HepG2 (cell line): Measurements from ENCODE around the gene PYY. TPM values are rescaled to one million over a fixed set of nuclear protein-coding genes. Genes with fewer than 3 reads are reported as not detected.
A peak's percentile ranks its signal among the peaks of the same experiment; 100 is the strongest.

Experiments
- ATAC-seq: fragments of 200-7000 bp; cut with Tn5 transposase; 3 replicates; pipeline ENCODE4 v1.9.1; 2020; ENCODE audit warnings: mild to moderate bottlenecking, moderate library complexity
- BruUV-seq: library from RNA; stranded (reverse); fragments of 400-500 nt; replicated peaks from 2 replicates; lab custom pipeline; 2021; lab: Mats Ljungman, UMichigan
- CTCF ChIA-PET: fragments of 300-600 bp; formaldehyde crosslinking; extraction: SDS; loops from one replicate; lab custom pipeline; 2021; ENCODE audit warnings: low total read pairs, inconsistent platforms, low intra/inter-chr PET ratio; lab: Yijun Ruan, JAX
- POLR2A ChIA-PET: fragments of 350-600 bp; sonication (Branson Sonifier 250); formaldehyde crosslinking; loops from one replicate; lab custom pipeline; 2020; ENCODE audit warnings: antibody characterized with exemption, inconsistent platforms; lab: Yijun Ruan, JAX
- DNase-seq: peaks from one replicate; pipeline ENCODE4 v3.0.0-alpha.2; 2015; ENCODE audit warnings: low spot score
- FAIRE-seq: peaks from 3 replicates; lab custom pipeline; 2011; peaks lifted over from hg19 to GRCh38; lab: Jason Lieb, UNC
- H2AFZ ChIP-seq: one replicate; pipeline ENCODE4 v1.6.1; 2011; ENCODE audit warnings: low read length, inconsistent platforms
- H3K27ac ChIP-seq: fragments of 300-600 bp; 3 replicates; pipeline ENCODE4 v1.8.0; 2011; ENCODE audit warnings: mixed run types, mild to moderate bottlenecking, mixed read lengths, low read length, inconsistent platforms; ENCODE audit not compliant: insufficient read depth; ENCODE audit errors: extremely low read length
- H3K27me3 ChIP-seq, 2 experiments: fragments of 200-600 bp in 1 of 2; 2 replicates in 1 of 2; 3 replicates in 1 of 2; pipeline versions ENCODE4 v1.6.0 to v1.8.0; 2011; ENCODE audit warnings: low read length in 2 of 2, mild to moderate bottlenecking in 2 of 2, moderate library complexity in 2 of 2, inconsistent platforms in 1 of 2; ENCODE audit not compliant: insufficient read depth in 2 of 2, control insufficient read depth in 1 of 2
- H3K36me3 ChIP-seq, 2 experiments: fragments of 200-600 bp in 1 of 2; replicated peaks in 1 of 2; 2 replicates in 1 of 2; 3 replicates in 1 of 2; pipeline versions ENCODE4 v1.5.1 to v1.8.0; 2011; ENCODE audit warnings: low read length in 2 of 2, inconsistent platforms in 1 of 2; ENCODE audit not compliant: insufficient read depth in 2 of 2, control insufficient read depth in 1 of 2
- H3K4me1 ChIP-seq: 2 replicates; pipeline ENCODE4 v1.5.1; 2012; ENCODE audit warnings: low read length, inconsistent platforms; ENCODE audit not compliant: insufficient read depth
- H3K4me2 ChIP-seq: 2 replicates; pipeline ENCODE4 v1.6.0; 2011; ENCODE audit warnings: low read depth, low read length, inconsistent platforms
- H3K4me3 ChIP-seq, 3 experiments: fragments of 200-600 bp in 1 of 3; sonication (generic), shearing (Covaris generic) in 1 of 3; replicated peaks in 1 of 3; 2 replicates each; pipeline ENCODE4 v1.5.1; 2011 to 2016; ENCODE audit warnings: low read length in 3 of 3, inconsistent platforms in 2 of 3, low read depth in 2 of 3, mild to moderate bottlenecking in 2 of 3, control low read depth in 1 of 3, mixed read lengths in 1 of 3; ENCODE audit not compliant: insufficient read depth in 1 of 3
- H3K79me2 ChIP-seq: one replicate; pipeline ENCODE4 v1.6.1; 2011; ENCODE audit warnings: low read length, inconsistent platforms; ENCODE audit not compliant: insufficient read depth
- H3K9ac ChIP-seq: 2 replicates; pipeline ENCODE4 v1.6.0; 2011; ENCODE audit warnings: mild to moderate bottlenecking, low read depth, low read length, inconsistent platforms; ENCODE audit not compliant: insufficient read depth
- H3K9me3 ChIP-seq: 2 replicates; pipeline ENCODE4 v1.5.1; 2012; ENCODE audit warnings: mild to moderate bottlenecking, low read length
- H4K20me1 ChIP-seq: 2 replicates; pipeline ENCODE4 v1.6.0; 2011; ENCODE audit warnings: inconsistent platforms, mild to moderate bottlenecking, low read length, moderate library complexity; ENCODE audit not compliant: insufficient read depth
- CCDC6 ChIP-seq: sonication (generic); formaldehyde crosslinking; IDR thresholded peaks from 2 replicates; pipeline ENCODE4 v1.8.1; 2022; ENCODE audit warnings: mild to moderate bottlenecking, missing genetic modification reagents, moderate library complexity
- CHCHD3 ChIP-seq: sonication (generic); formaldehyde crosslinking; IDR thresholded peaks from 2 replicates; pipeline ENCODE4 v1.8.0; 2022; ENCODE audit warnings: mild to moderate bottlenecking, missing genetic modification reagents, moderate library complexity
- HOXA9 ChIP-seq: sonication (generic); formaldehyde crosslinking; IDR thresholded peaks from 2 replicates; pipeline ENCODE4 v1.8.1; 2022; ENCODE audit warnings: missing genetic modification reagents, mild to moderate bottlenecking, moderate library complexity, borderline replicate concordance
- KDM5B ChIP-seq: sonication (generic); formaldehyde crosslinking; IDR thresholded peaks from 2 replicates; pipeline ENCODE4 v1.4.0; 2020; ENCODE audit warnings: missing genetic modification reagents, mild to moderate bottlenecking, borderline replicate concordance
- NCOA1 ChIP-seq: sonication (generic); formaldehyde crosslinking; IDR thresholded peaks from 2 replicates; pipeline ENCODE4 v1.9.0; 2021; ENCODE audit warnings: missing genetic modification reagents
- SALL2 ChIP-seq: sonication (generic); formaldehyde crosslinking; IDR thresholded peaks from 2 replicates; pipeline ENCODE4 v1.8.1; 2023; ENCODE audit warnings: mild to moderate bottlenecking, missing genetic modification reagents, inconsistent platforms
- XRCC5 ChIP-seq: fragments of 200-400 bp; formaldehyde crosslinking; optimal IDR thresholded peaks from 2 replicates; pipeline ENCODE3; 2017; ENCODE audit warnings: mild to moderate bottlenecking, low read length
- ZC3H13 ChIP-seq: sonication (generic); formaldehyde crosslinking; IDR thresholded peaks from 2 replicates; pipeline ENCODE4 v1.8.1; 2023; ENCODE audit warnings: mild to moderate bottlenecking, missing genetic modification reagents, moderate library complexity
- ZMYM2 ChIP-seq: sonication (generic); formaldehyde crosslinking; IDR thresholded peaks from 2 replicates; pipeline ENCODE4 v1.8.0; 2022; ENCODE audit warnings: mild to moderate bottlenecking, missing genetic modification reagents
- ZMYM3 ChIP-seq: sonication (generic); formaldehyde crosslinking; IDR thresholded peaks from 2 replicates; pipeline ENCODE4 v1.5.1; 2020; ENCODE audit warnings: mild to moderate bottlenecking, missing genetic modification reagents
- ZNF17 ChIP-seq: sonication (generic); formaldehyde crosslinking; IDR thresholded peaks from 2 replicates; pipeline ENCODE4 v1.5.0; 2020; ENCODE audit warnings: mild to moderate bottlenecking, missing genetic modification reagents
- ZNF274 ChIP-seq: sonication (generic); formaldehyde crosslinking; IDR thresholded peaks from 2 replicates; pipeline ENCODE4 v1.5.1; 2020; ENCODE audit warnings: mild to moderate bottlenecking, missing genetic modification reagents
- ZNF343 ChIP-seq: sonication (generic); formaldehyde crosslinking; IDR thresholded peaks from 2 replicates; pipeline ENCODE4 v1.4.0; 2020; ENCODE audit warnings: mild to moderate bottlenecking, missing genetic modification reagents
- ZNF407 ChIP-seq: sonication (generic); formaldehyde crosslinking; IDR thresholded peaks from one replicate; pipeline ENCODE4 v1.5.1; 2020; ENCODE audit warnings: mild to moderate bottlenecking, missing genetic modification reagents; ENCODE audit errors: not compliant biosample characterization
- WGBS: methylation state at CpG from one replicate; pipeline ENCODE4 v1.1.6; 2017; ENCODE audit warnings: low lambda C conversion rate; 5-methylcytosine and 5-hydroxymethylcytosine counted together
- in situ Hi-C: cut with HindIII; loops from 2 replicates; pipeline ENCODE4 v1.10.0; 2017; ENCODE audit warnings: low pct_unique_long_range_greater_than_20kb; ENCODE audit not compliant: extremely low pct_ligation_motif_present
- intact Hi-C: fragments of 100-400 bp; cut with micrococcal nuclease; formaldehyde crosslinking; loops from one replicate; pipeline ENCODE4 v1.10.0; 2022; ENCODE audit not compliant: unreplicated experiment
- polyA plus RNA-seq, 8 experiments: library from polyadenylated mRNA; depleted of rRNA in 3 of 8; stranded (reverse) in 7 of 8; unstranded in 1 of 8; fragments of >200 nt; fragmentation: Illumina TruSeq in 4 of 8; extraction: Trizol in 4 of 8; gene quantifications; 2 replicates each; pipeline versions ENCODE4 v1.2.1 to v1.2.3, GENCODE V29; 2011 to 2016; ENCODE audit warnings: low read depth in 4 of 8, missing spikeins in 1 of 8, mixed read lengths in 1 of 8; ENCODE audit not compliant: insufficient read depth in 1 of 8
- total RNA-seq, 5 experiments: library from RNA; depleted of rRNA; stranded (reverse); fragments of >200 nt; fragmentation: Illumina TruSeq; extraction: Trizol; gene quantifications; 2 replicates each; pipeline ENCODE4 v1.2.3, GENCODE V29; 2016; ENCODE audit warnings: low read depth in 1 of 5
- TF ChIP-seq, protein P1 (sequence below): sonication (generic); formaldehyde crosslinking; IDR thresholded peaks from 2 replicates; pipeline ENCODE4 v1.8.0; 2023; ENCODE audit warnings: mild to moderate bottlenecking, missing genetic modification reagents

Gene PYY
- total and polyA plus RNA-seq, 2 of the 13 experiments (the other 11 are each of a cell fraction or from before 2014, with no cell fraction given), result 0.25 TPM; not detected in 1

- Histone ChIP-seq H3K4me2 (peak within 1 kb of the TSS; percentile 63), H3K9ac (peak within 1 kb of the TSS; percentile 4; the same call in 1 of the 2 replicates), H3K27me3 (peaks cover 18 to 84% of the 10 kb centered on the region in 2 experiments), H4K20me1 (peaks cover 2% of the 10 kb centered on the region; the same call in 1 of the 2 replicates), H3K4me3 (peak within 1 kb of the TSS; percentile 48 to 69 (median 60); a peak in 5 of 6 replicates), H2AFZ (no peak within 1 kb of the TSS), H3K4me1 (peaks cover 29% of the 10 kb centered on the region), H3K79me2 (no peaks in the 10 kb centered on the region), H3K36me3 (no peaks in the 10 kb centered on the region), H3K27ac (no peak within 1 kb of the TSS), H3K9me3 (no peaks in the 10 kb centered on the region)
- peak; percentile 20 for DNase-seq
- peak; percentile 72 for ATAC-seq
- 4% methylated on average over 32 of the region's 36 CpGs for WGBS
- intact Hi-C loops (no loop called here), in situ Hi-C loops (no loop called here)
- POLR2A ChIA-PET, result no interaction called here
- no peak for FAIRE-seq
- BruUV-seq, result no TSS peak
- CTCF ChIA-PET, result no interaction called here
- TF ChIP-seq NCOA1 (CRISPR knock-in tag), result no peak
- TF ChIP-seq ZMYM2, result no peak
- TF ChIP-seq ZNF274 (CRISPR knock-in tag), result 0 out of 2 replicates have a peak, but pooled peaks have one; percentile 62
- no peak for TF ChIP-seq HOXA9 (CRISPR knock-in tag)
- TF ChIP-seq SALL2 (CRISPR knock-in tag), result no peak
- no peak for TF ChIP-seq CHCHD3 (CRISPR knock-in tag)
- TF ChIP-seq, protein P1, sequence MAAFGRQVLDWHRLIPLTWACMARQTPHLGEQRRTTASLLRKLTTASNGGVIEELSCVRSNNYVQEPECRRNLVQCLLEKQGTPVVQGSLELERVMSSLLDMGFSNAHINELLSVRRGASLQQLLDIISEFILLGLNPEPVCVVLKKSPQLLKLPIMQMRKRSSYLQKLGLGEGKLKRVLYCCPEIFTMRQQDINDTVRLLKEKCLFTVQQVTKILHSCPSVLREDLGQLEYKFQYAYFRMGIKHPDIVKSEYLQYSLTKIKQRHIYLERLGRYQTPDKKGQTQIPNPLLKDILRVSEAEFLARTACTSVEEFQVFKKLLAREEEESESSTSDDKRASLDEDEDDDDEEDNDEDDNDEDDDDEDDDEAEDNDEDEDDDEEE (CRISPR knock-in tag), result 0 out of 2 replicates have a peak, but pooled peaks have one; percentile 35
- TF ChIP-seq KDM5B (CRISPR knock-in tag), result 0 out of 2 replicates have a peak, but pooled peaks have one; percentile 31
- TF ChIP-seq ZNF17 (CRISPR knock-in tag), result no peak
- no peak for TF ChIP-seq ZNF343 (CRISPR knock-in tag)
- peak; percentile 24 for TF ChIP-seq XRCC5
- no peak for TF ChIP-seq CCDC6
- no peak for TF ChIP-seq ZMYM3 (CRISPR knock-in tag)
- TF ChIP-seq ZNF407, result peak; percentile 52
- no peak for TF ChIP-seq ZC3H13 (CRISPR knock-in tag)
Observed at GRCh38 chr17:43907425-43907981, 46.2 kb downstream of the PYY start, which contains the start of gene MPP2. MPP2 (minus strand) TSS chr17:43907536; CDS start chr17:43904460, 3,076 bp downstream.
